T-helper 22 cell (primary cell): ENCODE measurements around the gene MSI2.

Experiments
- DNase-seq: peaks from one replicate; pipeline ENCODE4 v3.0.0-alpha.2; 2020; ENCODE audit warnings: low read depth

The MSI2 gene

DNA sequence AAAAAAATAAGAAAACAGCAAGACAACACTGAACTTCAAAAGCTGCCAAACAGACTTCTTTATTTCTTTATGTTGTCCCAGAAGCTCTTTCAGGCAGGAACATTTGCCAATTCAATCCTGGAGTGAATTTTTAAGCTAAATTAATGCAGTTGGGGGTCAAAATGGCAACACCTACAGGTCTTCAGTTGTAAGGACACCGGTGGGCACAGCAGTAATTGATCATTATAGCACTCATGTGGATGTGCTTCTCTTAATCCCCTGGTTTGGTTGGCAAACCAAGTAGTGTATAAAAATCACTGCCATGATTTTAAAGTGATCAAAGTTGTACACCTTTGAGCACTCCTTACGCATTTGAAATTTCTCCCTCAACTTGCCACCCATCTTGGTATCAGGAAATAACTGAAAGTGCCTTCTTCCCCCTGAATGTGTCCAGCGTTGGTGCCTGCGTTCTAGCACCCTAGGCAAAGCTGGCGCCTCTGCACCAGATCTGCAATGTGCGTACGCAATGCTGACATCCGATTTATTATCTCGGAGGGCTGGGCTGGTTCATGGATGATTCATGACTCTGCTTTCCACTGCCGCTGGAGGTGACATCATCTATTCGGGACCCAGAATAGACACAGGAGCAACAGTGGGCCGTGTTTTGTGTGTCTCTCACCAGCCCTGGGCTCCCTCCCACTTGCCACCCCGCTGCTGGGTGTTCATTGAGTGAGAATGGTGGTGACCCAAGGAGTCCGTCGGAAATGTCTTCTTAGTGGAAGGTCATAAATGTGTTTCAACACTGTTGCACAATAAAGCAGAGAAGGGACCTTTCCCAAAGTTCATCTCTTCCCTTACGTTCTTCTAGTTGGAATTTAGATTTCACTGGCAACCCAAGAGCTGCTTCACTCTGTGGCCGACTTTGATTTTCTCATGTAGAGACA lies 285.4 kb downstream of the MSI2 start:
- DNase-seq: no peak

DNA sequence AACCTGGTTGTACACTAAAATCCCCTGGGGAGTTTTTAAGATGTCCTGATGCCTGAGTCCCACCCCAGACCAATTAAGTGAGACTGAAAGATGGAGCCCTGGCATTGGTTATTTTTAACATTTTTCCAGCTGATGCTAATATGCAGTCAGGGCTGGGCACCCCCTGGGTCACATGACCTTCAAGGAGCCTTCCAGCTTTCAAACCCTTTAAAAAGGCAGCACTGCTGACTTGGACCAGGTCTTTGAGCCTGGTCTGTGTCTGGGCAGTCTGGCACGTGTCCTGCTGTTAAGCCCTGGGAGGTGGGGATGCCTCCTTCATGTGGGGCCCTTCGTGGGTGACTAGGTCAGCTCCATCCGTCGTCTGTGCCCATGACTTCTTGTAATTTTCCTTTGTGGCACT lies 286.2 kb downstream of the MSI2 start:
- DNase-seq: no peak

- DNase-seq: no peak
Measured at GRCh38 chr17:57543230-57543629, 286.9 kb downstream of the MSI2 start.

- DNase-seq: no peak
Measured at GRCh38 chr17:57544401-57544800, 288.1 kb downstream of the MSI2 start.

GRCh38 chr17:57544834-57545463 lies 288.6 kb downstream of the MSI2 start:
- no peak for DNase-seq

GRCh38 chr17:57545731-57546342 lies 289.5 kb downstream of the MSI2 start:
- DNase-seq: no peak

DNA sequence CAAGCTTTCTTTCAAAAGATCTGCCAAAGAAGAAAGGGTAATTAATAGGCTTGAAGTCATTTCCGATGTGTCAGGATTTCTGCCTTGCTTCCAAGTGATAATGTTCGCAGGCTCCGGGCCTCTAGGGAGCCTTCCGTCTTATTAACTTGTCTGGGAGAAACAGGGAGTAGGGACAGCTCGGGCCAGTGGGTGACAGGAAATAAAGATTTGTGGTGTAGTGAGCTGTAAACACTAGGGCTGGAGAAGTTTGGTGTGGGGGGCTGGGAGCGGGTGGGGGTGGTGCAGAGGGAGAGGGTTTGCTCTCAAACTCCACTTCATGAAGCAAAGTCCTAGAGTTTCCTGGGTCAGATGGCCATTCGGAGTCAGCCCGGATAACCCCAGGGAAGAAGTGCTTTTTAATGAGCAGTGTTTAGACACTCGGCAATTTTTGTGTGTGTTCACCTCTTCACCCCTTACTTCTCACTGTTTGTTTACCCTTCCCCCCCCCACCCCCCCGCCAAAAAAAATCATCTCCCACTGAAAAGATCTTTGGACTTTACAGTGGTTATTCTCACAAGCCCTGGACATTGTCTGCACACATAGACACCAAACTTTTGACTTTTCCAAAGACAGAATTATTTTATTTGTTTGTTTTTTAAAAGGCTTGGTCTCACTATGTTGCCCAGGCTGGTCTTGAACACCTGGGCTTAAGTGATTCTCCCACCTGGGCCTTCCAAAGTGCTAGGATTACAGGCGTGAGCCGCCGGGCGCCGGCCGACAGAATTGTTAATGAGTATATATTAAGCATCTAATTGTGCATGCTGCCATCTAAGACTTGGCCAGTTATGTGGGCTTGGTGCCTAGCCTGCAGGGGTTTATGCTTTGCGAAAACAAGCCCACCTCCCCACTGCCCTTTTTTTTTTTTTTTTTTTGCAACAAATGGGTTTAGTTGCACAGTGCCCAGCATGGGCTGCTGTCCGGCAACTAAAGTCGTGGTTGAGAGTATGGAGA lies 292.4 kb downstream of the MSI2 start:
- DNase-seq: no peak

DNA sequence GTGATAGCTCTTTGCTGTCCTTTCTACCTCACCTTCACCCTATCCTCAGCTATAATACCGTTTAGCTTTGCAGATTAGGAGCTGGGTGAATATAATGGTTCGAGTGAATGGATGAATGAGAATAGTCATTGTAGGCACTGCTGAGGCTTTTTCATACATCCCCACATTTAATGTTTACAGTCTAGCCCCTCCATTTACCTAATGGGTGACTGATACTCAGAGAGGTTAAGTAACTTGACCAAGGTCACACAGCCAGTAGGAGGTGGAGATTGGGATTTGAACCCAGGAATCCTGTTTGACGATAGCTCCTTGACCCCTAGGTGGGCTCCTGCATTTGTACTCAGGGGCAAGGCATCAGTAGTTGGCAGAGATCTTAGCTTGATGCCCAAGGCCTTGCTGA lies 293.1 kb downstream of the MSI2 start:
- no peak for DNase-seq

DNA sequence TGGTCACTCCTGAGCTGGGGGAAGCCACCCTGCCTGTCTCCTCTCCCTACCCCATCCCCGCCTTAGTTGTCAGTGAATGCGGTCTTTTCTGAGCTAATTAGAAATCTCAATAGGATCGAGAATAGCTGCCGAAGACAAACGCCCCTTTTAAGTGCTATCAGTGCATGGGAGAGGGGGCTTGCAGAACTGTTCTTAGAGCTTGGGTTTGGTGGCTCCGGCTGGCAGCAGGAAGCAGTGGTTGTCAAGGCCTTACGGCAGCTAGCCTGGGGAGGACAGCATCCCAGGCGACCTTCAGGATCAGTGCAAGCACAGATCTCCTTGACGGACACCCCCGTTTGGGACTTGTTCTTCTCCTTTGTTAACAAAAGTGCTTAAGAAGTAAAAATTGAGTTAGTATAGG lies 293.7 kb downstream of the MSI2 start:
- DNase-seq: no peak

- no peak for DNase-seq
Measured at GRCh38 chr17:57550668-57551315, 294.5 kb downstream of the MSI2 start.

DNA sequence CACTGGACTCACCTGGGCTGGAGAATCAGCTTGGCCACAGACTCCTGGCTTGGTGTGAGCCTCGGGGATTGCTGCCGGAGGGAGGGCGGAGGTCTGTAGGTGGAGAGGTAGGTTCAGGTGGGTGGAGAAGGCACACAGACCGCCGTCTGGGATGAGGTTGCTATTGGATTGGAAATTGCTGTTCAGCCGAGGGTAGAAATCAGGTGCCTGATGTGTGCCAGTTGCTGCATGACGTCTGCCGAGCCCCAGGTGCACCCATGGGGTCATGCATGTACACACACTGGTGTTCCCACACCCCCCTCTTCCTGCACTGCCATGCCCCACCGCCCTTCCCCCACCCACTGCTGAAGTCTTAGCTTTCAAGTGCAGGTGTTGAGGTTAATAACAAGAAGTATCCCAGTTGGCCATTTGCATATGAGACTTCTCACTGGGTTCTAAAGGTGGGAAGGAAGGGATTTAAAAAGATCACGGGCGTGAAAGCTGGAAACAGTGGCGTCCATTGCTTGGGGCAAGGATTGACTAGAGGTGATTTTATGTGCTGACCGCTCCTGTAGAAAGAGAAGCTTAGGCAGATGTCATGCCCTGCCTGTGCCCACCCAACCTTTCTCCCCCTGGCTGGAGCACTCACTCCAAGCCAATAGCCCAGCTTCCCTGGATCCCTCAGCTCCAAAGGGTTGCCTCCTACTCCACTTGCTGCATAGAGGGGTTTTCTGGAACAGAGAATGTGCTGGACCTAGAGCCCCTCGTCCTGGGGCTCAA lies 295.2 kb downstream of the MSI2 start:
- DNase-seq: no peak

DNA sequence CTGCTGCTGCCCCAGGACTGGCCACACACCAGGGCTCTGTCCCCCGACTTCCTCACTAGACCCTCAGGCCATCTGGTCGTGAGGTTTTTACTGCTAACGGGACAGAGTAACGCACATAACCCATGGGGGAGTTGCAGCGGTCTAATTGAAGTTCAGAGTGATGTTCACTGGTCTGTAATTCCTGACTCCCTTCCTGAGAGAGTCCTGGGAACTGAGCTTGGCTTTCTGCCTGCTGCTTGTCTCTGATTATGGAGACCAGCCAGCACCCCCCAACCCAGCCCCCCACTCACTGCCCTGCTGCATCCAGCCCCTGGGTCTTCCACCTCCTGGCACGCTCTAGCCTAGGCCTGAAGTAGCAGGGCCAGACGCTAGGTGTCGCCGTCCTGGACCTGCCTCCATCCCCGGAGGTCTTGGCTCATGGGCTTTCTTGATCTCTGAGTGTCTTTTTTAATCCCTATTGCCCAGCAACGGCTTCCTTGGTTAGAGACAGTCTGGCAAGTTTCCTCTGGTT lies 295.8 kb downstream of the MSI2 start:
- DNase-seq: no peak

DNA sequence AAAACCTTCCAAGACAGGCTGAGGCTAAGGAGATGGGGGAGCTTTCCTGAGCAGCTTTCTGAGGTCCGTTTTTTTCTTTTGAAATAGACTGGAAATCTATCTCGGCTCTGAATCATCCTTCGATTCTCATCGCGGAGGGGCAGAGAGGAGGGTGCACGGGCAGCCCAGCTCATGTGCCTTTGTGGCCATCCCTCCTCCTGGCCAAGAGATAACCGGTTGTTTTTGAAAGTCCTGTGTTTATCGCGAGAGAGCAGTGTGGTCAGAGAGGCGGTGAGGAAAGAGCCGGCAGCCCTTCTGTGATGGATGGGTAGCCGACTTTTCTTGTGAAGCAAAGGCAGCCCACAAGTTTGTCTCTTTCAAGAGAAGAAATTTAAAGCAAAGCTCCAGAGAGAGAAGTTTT lies 297.2 kb downstream of the MSI2 start:
- DNase-seq: no peak

DNA sequence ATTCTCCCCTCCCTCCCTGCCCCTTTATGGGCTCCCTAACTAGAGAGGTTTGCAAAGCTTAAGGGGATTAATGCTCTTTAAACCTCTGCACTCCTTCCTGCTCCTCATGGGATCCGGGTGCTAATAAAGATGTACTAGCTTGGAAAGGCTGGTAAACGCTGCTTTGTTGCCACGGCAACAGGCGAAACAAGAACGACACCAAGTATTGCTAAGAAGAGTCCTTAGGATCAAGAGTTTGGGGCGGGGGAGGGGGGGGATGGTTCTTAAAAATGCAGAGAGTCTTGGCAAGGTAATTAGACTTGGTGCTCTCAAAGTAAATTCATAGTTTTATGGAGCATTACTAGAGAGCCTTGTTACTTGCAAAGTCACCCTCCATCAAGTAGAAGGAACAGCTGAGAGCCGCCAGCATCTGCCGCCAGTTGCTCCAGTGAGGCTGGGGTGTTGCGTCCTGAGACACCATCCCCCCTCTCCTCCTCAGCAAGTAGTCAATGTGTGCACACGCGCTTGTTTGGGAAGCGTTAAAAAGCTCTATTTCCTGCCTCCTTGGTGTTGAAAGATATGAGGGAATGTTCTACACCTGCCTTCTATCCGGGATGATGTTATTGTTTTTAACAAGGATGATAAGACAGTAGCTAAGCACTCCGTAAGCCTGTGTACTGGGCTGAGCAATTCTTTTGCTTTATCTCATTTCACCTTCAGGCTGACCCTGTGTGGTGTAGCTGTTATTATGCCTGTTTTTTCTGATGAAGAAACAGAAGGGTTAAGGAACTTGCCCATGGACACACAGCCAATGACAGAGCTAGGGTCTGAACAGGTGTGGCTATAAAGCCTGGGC lies 297.9 kb downstream of the MSI2 start:
- no peak for DNase-seq

DNA sequence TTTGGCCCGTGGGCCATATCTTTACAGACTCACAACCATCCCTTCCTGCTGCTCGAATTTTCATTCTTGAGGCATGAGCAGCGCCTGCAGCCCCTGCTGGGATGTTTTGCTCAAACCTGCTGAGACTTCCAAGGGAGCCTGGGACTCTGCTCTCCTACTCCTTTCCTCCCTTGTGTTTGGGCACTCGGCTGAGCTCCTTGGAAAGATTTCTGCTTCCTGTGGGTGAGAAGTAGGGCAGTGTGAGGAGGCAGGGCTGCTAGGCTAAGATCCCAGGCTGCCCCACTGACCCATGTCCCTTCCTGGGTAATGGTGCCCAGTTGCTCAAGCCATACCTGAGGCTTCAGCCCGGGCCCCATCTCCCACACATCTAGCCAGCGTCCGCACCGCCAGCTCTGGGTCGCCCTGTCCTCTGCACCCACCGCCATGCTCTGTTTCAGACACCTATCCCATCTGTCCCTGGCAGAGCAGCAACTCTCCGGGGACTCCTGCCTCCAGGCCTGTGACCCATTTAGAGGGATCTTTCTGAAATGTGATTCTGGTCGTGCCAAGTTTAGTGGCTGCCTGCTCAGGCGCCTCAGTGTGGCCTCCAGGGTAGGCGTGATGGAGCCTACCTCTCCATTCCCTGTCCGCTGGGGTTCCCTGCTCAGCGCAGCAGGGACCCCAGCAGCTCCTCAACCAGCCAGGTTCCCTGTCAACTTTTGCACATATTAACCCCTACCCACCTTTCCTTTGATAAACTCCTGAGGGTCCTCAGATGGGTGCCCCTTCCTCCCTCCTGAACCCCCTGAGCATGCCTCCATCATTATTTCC lies 298.7 kb downstream of the MSI2 start:
- DNase-seq: no peak

GRCh38 chr17:57555636-57556175 lies 299.4 kb downstream of the MSI2 start:
- no peak for DNase-seq

DNA sequence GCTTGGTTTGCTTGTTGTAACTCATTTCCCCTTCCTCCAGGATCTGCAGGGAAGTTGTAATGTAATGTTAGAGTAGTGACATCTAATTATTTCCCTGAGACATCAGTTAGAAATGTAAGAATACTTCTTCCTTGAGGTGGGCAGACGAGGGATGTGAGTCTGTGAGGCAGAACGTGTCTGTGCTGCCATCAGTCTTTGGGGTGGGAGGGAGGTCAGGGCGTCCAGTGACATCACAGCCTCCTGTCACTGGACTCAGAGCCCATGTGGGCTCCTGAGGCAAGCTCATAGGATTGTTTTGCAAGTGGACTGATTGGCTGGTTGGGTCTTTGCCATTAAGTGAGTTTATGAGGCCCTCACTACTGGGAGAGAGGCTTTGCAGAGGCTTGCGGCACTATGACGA lies 300.0 kb downstream of the MSI2 start:
- DNase-seq: no peak

- DNase-seq: no peak
Measured at GRCh38 chr17:57556977-57557376, 300.7 kb downstream of the MSI2 start.
